HPDE6-E6E7 (cell line): ENCODE data around the gene KLHL21.

Source experiments
- DNase-seq: peaks from one replicate; pipeline ENCODE4 v3.0.0; 2011; ENCODE audit warnings: missing footprints; ENCODE audit errors: extremely low spot score

Gene KLHL21

DNA sequence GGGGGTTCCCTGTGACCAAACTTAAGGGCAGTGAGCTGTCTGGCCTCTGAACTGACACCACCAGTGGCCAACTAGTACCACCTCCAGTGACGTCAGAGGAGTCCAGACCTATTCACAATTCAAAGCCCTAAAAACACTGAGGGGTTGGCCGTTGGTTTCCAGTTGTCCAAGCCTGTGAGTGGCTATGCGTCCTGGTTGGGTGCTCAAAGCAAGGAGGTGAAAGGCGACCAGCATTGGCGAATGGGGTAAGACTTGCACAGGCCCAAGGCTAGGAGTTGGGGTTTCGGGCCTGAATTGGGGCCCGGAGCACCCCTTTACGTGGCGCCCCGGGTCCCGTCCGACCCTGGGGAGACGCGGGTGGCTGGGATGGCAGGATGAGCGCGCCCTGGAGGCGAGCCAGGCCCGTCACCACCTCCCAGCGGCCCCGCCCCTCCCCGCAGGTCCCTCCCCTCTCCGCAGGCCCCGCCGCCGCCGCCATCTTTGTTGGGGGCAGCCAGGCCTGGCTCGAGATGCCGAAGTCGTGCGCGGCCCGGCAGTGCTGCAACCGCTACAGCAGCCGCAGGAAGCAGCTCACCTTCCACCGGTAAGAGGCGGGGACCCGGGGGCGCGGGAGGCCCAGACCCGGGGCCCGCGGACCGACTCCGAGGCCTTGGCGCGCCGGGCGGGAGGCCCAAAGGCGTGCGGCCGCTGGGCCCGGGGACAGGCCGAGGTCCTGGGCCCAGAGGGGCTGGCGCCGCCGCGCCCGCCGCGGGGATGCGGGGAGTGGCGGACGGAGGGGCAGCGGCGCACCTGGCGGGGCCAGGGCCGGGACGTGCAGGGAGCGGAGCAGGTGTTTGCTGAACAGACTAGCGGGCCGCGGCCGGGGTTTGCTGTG is 22.3 kb upstream of the KLHL21 start, which contains the start of gene THAP3:
Gene THAP3, plus strand, starts transcription at position 159 of the 874 bp plus-strand sequence. Its CDS starts 351 bp downstream, at position 510.
- DNase-seq, result peak; percentile 76

GRCh38 chr1:6623269-6623965 is 20.7 kb upstream of the KLHL21 start:
- DNase-seq, result no peak

DNA sequence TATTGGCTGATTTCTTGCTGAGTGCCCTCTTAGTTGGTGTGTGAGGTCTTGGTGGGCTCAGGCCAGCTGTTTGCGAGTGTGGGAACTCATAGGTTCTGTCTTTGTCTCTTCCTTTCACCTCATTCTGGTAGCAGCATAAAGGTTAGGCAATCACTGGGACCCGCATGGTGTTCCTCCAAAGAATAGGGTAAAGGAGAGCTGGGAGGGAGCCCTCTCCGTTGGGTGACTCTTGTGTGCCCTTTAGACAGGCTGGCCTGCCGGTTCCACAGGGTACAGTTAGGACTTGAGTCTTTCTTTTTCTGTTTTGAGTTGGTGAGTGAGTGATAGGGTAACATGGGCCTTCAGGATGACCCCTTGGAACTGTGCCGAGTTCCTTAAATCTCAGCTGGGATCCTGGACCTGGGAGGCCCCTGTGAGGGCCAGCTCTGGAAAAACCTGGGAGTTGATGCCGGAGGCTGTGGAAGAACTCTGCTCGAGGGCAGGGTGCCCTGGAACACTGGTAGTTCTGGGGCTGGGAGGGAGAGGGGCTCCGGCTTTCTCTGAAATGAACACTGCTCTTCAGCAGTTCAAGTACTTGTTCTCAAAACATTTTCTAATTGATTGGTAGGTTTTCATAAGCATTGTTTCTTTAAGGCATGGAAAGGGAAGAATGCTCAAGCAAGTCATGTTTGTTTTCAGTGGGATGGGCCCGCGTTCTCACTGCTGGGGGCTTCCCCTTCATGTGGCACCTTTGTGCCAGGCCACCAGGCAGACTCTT is 19.9 kb upstream of the KLHL21 start:
- DNase-seq, result no peak

GRCh38 chr1:6621429-6622391 is 19.0 kb upstream of the KLHL21 start:
- DNase-seq, result no peak

GRCh38 chr1:6619045-6619444 is 16.4 kb upstream of the KLHL21 start:
- DNase-seq, result no peak

DNA sequence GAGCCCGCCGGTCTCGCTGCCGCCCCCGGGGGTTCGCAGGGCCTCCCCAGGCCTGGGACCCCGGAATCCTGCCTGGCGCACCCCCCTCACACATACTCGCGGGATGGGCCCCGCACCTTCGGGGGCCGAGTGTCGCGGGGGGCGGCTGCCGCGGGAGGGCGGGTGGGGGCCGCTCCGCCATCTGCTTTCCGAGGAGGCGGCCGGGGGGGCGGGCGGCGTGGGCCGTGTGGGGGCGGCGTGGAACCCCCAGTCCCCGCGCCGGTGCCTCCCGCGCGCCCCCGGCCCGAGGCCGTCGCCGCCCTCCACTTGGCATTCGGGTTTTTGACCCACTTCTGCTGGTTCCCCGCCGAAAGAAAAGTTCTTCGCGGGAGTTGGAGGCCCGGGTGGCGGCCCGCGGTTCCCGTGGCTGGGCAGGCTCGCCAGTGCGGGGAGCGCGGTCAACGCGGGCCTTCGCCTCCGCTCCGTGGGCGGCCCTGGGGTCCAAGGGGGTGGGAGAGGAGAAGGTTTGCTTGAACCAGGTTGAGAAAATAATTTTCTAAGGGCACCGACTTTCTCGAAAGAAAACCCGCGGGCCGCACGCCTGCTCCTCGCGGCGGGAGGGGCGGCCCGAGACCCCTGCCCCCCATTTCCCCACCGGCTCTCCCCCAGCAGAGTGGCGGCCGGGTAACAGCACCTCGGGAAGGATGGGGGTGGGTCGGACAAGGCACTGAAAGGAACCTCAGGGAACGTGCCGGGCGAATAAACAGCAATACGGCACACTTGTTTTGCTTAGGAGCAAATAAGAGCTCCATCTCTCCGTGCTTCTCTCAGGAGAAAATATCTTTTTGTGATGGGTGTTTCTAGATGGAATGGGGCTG is 12.5 kb upstream of the KLHL21 start:
- DNase-seq, result no peak

- DNase-seq, result no peak
These were observed 11.6 kb upstream of the KLHL21 start for GRCh38 chr1:6614019-6614928.

GRCh38 chr1:6613361-6614018 is 10.8 kb upstream of the KLHL21 start, which contains the start of gene PHF13:
Gene PHF13, plus strand, starts transcription at chr1:6613731. Its CDS starts 336 bp downstream, at chr1:6614067.
- peak; percentile 96 for DNase-seq

- DNase-seq, result no peak
These were observed 10.1 kb upstream of the KLHL21 start for GRCh38 chr1:6612641-6613360.

DNA sequence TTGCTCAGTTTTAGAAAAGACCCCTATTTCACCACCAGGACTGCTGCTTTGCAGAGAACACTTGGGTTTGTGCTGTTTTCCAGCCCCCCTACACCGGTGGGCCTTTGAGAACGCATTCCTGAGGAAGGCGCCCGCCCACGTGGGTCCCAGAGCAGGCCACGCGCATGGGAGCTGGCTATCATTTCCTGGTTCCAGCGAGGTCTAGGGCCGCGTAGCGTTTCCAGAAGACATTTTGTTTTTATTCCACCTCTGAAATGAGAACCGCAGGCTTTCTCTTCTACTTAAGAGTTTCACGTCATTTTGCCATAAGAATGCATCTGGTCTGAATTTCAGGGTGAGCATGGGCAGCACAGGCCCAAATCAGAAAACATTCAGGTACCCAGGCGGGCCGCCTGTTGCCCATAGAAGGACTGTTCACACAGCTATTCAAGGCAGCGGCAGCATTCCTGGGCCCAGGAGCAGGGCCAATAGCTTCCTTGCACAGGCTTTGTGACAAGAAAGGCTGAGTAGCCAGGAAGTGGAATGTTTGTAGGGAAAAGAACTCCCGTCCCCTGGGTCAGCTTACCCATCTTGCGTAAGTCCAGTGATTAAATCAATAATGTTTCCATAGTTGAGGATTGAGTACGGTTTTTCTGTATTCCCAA is 1.4 kb upstream of the KLHL21 start:
- no peak for DNase-seq

DNA sequence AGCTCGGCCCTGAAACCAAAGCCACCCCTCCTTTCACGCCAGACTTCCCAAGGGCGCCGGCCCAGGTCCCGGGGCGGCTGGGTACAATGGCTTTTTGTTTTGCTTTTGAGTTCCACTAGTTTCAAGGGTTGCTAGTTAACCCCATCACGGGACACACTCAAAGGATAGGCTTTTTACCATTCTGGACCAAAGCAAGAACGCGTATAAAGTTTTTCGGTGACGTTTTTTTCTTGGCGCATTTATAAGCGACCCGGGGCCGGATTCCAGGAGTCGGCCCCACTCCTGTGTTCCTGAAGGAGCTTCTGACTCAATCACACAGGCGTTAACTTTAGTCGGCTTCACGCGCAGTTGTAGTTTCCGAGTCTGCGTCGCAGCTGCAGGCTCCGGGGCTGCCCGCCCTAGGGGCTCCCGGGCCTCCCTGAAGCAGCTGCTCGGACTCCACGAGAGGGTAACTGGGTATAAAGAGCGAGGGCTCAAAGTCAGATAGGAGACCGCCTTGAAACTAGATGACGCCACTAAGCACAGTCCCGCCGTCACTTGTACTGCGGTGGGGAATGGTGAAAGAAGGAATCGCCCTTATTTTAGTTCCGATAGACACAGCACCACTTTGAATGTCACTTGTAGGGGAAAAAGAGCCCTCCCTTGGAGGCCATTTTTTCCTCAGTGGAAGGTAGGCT is 707 bp upstream of the KLHL21 start:
- no peak for DNase-seq

DNA sequence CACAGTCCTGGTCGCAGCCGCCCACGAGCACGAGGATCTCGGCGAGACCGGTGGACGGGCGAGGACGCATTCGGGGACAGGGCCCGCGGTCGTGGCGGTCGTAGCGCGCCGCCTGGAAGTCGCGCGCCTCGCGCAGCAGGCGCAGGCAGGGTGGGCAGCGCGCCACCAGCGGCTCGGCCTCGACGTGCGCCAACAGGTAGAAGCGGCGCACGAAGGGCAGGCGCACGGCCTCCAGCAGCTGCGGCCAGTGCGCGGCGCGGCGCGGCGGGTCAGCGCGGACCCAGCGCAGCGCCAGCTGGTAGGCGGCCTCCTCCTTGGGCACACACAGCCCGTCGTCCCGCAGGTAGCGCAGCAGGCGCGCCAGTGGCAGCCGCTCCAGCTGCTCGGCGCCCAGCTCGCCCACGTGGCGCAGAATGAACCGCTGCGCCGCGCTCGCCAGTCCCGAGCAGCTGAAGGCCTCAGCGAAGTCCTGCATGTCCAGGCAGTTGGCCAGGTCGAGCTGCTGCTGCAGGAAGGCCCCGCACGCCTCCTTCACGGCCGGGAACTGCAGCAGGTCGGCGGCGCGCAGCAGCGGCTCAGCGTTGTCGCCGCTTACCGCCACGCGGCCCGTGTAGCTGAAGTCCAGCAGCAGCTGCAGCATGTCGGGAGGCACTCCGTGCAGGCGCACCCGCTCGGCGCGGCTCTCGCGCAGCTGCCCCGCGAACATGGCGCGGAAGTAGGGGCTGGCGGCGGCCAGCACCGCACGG is 573 bp downstream of the KLHL21 start:
- DNase-seq, result no peak

- DNase-seq, result peak; percentile 93
These were observed 1.4 kb downstream of the KLHL21 start for GRCh38 chr1:6601049-6601922.

DNA sequence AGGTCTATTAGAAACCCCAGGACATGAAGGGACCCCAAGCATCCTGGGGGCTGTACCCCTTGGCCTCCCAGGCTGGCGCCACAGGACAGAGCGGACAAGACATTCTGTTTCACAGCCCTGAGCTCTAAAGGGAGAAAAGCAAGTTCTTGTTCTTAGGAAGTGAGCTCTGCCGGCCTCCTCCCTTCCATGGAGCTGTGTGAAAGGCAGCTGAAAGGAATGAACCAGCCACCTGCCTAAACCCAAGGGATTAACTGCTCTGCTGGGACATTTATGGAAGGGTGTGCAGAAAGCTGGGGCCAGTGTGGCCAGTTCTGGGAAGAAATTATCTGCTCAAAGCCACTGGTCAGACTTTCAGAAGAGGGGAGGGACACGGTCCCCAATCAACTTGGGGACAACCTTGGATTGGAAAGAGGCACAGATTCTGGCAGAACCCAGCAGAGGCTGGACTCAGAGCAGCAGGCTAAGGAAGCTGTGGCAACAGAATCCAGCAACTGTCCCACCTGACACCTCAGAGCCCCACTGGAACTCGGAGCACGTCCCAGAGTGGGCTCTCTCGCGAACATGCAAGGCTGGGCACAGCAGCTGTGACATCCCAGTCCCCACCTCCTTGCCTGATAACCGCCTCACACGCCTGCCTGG is 2.1 kb downstream of the KLHL21 start:
- no peak for DNase-seq
